ENCODE results near the gene PHKA2. TPM values are rescaled to one million over a fixed set of nuclear protein-coding genes. Genes with fewer than 3 reads are reported as not detected.
A peak's percentile ranks its signal among the peaks of the same experiment; 100 is the strongest.

Gene PHKA2
- total and polyA plus RNA-seq, 2 experiments from 2014 or later = 26.4 to 35.7 TPM

- H4K20me1 ChIP-seq (ENCODE audit: insufficient read depth, poor library complexity, severe bottlenecking) = no peaks in the 10 kb centered on the region
- no peak for TF ChIP-seq EZH2phosphoT487 (IDR thresholded peaks at IDR 0.05; ENCODE audit: low read depth, severe bottlenecking, unreplicated experiment)
- no peak for TF ChIP-seq EZH2 (IDR thresholded peaks at IDR 0.05; ENCODE audit: borderline replicate concordance)
- TF ChIP-seq CTCF (IDR thresholded peaks at IDR 0.05; ENCODE audit: poor library complexity) = no peak
- H3K4me2 ChIP-seq = peak overlapping the region; percentile 69
- no peak overlapping the region for H3K4me3 ChIP-seq
- DNase-seq (ENCODE audit: low spot score) = no peak
- no peaks in the 10 kb centered on the region for H3K36me3 ChIP-seq (replicated peaks; ENCODE audit: insufficient read depth, low read depth)
- H3K4me1 ChIP-seq (ENCODE audit: insufficient read depth) = peaks cover 20% of the 10 kb centered on the region
- WGBS (ENCODE audit: low lambda C conversion rate, missing lambda C conversion rate) = 78% methylated on average over 21 of the region's 25 CpGs
- H3K27ac ChIP-seq = peak overlapping the region; percentile 93
- H3K79me2 ChIP-seq = no peaks in the 10 kb centered on the region
- H3K27me3 ChIP-seq = no peaks in the 10 kb centered on the region
- H3K9me3 ChIP-seq (ENCODE audit: low read depth) = no peaks in the 10 kb centered on the region
- no peaks in the 10 kb centered on the region for H3K9me2 ChIP-seq (replicated peaks; ENCODE audit: insufficient read depth)
- H2AFZ ChIP-seq = no peak overlapping the region
Measured at GRCh38 chrX:18887177-18887824, 96.6 kb downstream of the PHKA2 start.

- H3K36me3 ChIP-seq (replicated peaks; ENCODE audit: insufficient read depth, low read depth) = no peaks in the 10 kb centered on the region
- peak overlapping the region; percentile 69 for H3K4me2 ChIP-seq
- 45% methylated on average over 25 of the region's 26 CpGs for whole genome bisulfite sequencing (ENCODE audit: low lambda C conversion rate, missing lambda C conversion rate)
- H2AFZ ChIP-seq = peak overlapping the region; percentile 51
- no peaks in the 10 kb centered on the region for H3K9me3 ChIP-seq (ENCODE audit: low read depth)
- H4K20me1 ChIP-seq (ENCODE audit: insufficient read depth, poor library complexity, severe bottlenecking) = no peaks in the 10 kb centered on the region
- peak overlapping the region; percentile 93 for H3K27ac ChIP-seq
- TF ChIP-seq CTCF (IDR thresholded peaks at IDR 0.05; ENCODE audit: poor library complexity) = peak; percentile 54
- no peak for TF ChIP-seq EZH2 (IDR thresholded peaks at IDR 0.05; ENCODE audit: borderline replicate concordance)
- peaks cover 20% of the 10 kb centered on the region for H3K4me1 ChIP-seq (ENCODE audit: insufficient read depth)
- no peaks in the 10 kb centered on the region for H3K79me2 ChIP-seq
- DNase-seq (ENCODE audit: low spot score) = peak; percentile 76
- H3K9me2 ChIP-seq (replicated peaks; ENCODE audit: insufficient read depth) = no peaks in the 10 kb centered on the region
- no peak overlapping the region for H3K4me3 ChIP-seq
- H3K27me3 ChIP-seq = no peaks in the 10 kb centered on the region
Measured at GRCh38 chrX:18886344-18887161, 97.4 kb downstream of the PHKA2 start.

- Histone ChIP-seq H3K9me2 (replicated peaks; ENCODE audit: insufficient read depth) (no peaks in the 10 kb centered on the region), H3K79me2 (no peaks in the 10 kb centered on the region), H3K27ac (peak overlapping the region; percentile 93), H2AFZ (no peak overlapping the region), H3K27me3 (no peaks in the 10 kb centered on the region), H4K20me1 (ENCODE audit: insufficient read depth, poor library complexity, severe bottlenecking) (no peaks in the 10 kb centered on the region), H3K4me1 (ENCODE audit: insufficient read depth) (peaks cover 20% of the 10 kb centered on the region), H3K36me3 (replicated peaks; ENCODE audit: insufficient read depth, low read depth) (no peaks in the 10 kb centered on the region), H3K4me3 (no peak overlapping the region), H3K9me3 (ENCODE audit: low read depth) (no peaks in the 10 kb centered on the region), H3K4me2 (peak overlapping the region; percentile 69)
- TF ChIP-seq EZH2phosphoT487 (IDR thresholded peaks at IDR 0.05; ENCODE audit: low read depth, severe bottlenecking, unreplicated experiment) (no peak), EZH2 (IDR thresholded peaks at IDR 0.05; ENCODE audit: borderline replicate concordance) (no peak), CTCF (IDR thresholded peaks at IDR 0.05; ENCODE audit: poor library complexity) (no peak)
- DNase-seq (ENCODE audit: low spot score) = no peak
- WGBS (ENCODE audit: low lambda C conversion rate, missing lambda C conversion rate) = 53% methylated on average over 12 of the region's 12 CpGs
Measured at GRCh38 chrX:18886005-18886343, 97.9 kb downstream of the PHKA2 start.
